ENCODE data around the gene DDC.
"Not testable (repeated sequence)": the region's sequence is repeated elsewhere in the genome, so short reads cannot be mapped to it uniquely, and the experiment has no call there.

The DDC gene

DNA sequence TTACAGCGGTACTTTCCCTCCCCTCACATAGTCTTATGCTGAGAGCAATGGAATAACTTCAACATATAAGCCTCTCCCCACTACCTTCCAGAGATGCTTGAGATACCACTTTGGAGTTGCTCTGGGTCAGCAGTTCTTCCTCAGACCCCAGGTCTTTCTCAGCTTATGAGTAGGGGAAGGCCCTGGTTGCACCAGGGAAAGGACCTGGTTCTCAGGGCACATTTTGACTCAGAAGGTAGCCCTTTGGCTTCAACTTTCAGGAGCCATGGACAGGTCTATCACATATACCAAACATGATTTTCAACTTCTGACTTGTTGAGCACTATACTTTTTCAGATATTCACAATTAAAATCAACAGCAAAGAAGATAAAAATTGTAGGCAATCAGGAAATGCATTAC lies 103.5 kb downstream of the DDC start:
- H4K20me1 ChIP-seq (ENCODE audit: insufficient read depth, low read length) = no peaks in the 10 kb centered on the region
- no peak overlapping the region for H3K4me2 ChIP-seq (ENCODE audit: low read length)
- no peaks in the 10 kb centered on the region for H3K27me3 ChIP-seq (ENCODE audit: low read depth, low read length)
- H3K4me1 ChIP-seq (ENCODE audit: low read length) = 0 out of 2 replicates have a peak, but pooled peaks cover 2% of the 10 kb centered on the region
- H3K9ac ChIP-seq (ENCODE audit: low read length) = no peak overlapping the region
- H3K4me3 ChIP-seq (ENCODE audit: low read length) = no peak overlapping the region
- TF ChIP-seq EZH2phosphoT487 (IDR thresholded peaks at IDR 0.05; ENCODE audit: low read depth) = no peak
- TF ChIP-seq, protein P1, sequence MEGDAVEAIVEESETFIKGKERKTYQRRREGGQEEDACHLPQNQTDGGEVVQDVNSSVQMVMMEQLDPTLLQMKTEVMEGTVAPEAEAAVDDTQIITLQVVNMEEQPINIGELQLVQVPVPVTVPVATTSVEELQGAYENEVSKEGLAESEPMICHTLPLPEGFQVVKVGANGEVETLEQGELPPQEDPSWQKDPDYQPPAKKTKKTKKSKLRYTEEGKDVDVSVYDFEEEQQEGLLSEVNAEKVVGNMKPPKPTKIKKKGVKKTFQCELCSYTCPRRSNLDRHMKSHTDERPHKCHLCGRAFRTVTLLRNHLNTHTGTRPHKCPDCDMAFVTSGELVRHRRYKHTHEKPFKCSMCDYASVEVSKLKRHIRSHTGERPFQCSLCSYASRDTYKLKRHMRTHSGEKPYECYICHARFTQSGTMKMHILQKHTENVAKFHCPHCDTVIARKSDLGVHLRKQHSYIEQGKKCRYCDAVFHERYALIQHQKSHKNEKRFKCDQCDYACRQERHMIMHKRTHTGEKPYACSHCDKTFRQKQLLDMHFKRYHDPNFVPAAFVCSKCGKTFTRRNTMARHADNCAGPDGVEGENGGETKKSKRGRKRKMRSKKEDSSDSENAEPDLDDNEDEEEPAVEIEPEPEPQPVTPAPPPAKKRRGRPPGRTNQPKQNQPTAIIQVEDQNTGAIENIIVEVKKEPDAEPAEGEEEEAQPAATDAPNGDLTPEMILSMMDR (IDR thresholded peaks at IDR 0.05; ENCODE audit: low read depth, low read length) = no peak
- H2AFZ ChIP-seq (ENCODE audit: low read depth, low read length) = no peak overlapping the region
- H3K9me3 ChIP-seq (ENCODE audit: insufficient read depth, low read length) = no peaks in the 10 kb centered on the region
- no peaks in the 10 kb centered on the region for H3K79me2 ChIP-seq (ENCODE audit: low read length)
- no peak overlapping the region for H3K27ac ChIP-seq (ENCODE audit: low read length)
- H3K36me3 ChIP-seq (replicated peaks; ENCODE audit: low read depth, low read length) = no peaks in the 10 kb centered on the region

DNA sequence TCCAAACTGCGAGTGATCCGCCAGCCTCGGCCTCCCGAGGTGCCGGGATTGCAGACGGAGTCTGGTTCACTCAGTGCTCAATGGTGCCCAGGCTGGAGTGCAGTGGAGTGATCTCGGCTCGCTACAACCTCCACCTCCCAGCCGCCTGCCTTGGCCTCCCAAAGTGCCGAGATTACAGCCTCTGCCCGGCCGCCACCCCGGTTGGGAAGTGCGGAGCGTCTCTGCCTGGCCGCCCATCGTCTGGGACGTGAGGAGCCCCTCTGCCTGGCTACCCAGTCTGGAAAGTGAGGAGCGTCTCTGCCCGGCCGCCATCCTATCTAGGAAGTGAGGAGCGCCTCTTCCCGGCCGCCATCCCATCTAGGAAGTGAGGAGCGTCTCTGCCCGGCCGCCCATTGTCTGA lies 106.0 kb downstream of the DDC start:
- H3K4me2 ChIP-seq (ENCODE audit: low read length); H4K20me1 ChIP-seq (ENCODE audit: insufficient read depth, low read length); H3K27ac ChIP-seq (ENCODE audit: low read length); H3K9me3 ChIP-seq (ENCODE audit: insufficient read depth, low read length); H3K4me1 ChIP-seq (ENCODE audit: low read length); H3K79me2 ChIP-seq (ENCODE audit: low read length); H3K27me3 ChIP-seq (ENCODE audit: low read depth, low read length); H3K9ac ChIP-seq (ENCODE audit: low read length); H2AFZ ChIP-seq (ENCODE audit: low read depth, low read length); H3K36me3 ChIP-seq (replicated peaks; ENCODE audit: low read depth, low read length); H3K4me3 ChIP-seq (ENCODE audit: low read length): not testable (repeated sequence)

DNA sequence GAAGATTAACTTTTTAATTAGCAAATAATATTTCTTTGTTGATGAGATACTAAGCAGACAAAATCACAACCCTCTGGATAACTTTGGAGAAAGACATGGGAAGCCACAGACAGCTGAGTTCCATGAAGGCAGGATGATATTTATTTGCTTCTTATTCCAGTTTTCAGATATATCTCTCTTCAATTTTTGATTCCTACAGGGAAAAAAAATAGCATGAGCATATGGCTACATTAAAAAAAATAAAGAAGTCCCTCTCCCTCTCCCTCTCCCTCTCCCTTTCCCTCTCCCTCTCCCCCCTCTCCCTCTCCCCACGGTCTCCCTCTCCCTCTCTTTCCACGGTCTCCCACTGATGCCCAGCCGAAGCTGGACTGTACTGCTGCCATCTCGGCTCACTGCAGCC lies 106.6 kb downstream of the DDC start:
- H3K4me3 ChIP-seq (ENCODE audit: low read length); H3K79me2 ChIP-seq (ENCODE audit: low read length); H3K9me3 ChIP-seq (ENCODE audit: insufficient read depth, low read length); H2AFZ ChIP-seq (ENCODE audit: low read depth, low read length); H3K27ac ChIP-seq (ENCODE audit: low read length); H3K36me3 ChIP-seq (replicated peaks; ENCODE audit: low read depth, low read length); H4K20me1 ChIP-seq (ENCODE audit: insufficient read depth, low read length); H3K27me3 ChIP-seq (ENCODE audit: low read depth, low read length); H3K4me2 ChIP-seq (ENCODE audit: low read length); H3K9ac ChIP-seq (ENCODE audit: low read length); H3K4me1 ChIP-seq (ENCODE audit: low read length): not testable (repeated sequence)

DNA sequence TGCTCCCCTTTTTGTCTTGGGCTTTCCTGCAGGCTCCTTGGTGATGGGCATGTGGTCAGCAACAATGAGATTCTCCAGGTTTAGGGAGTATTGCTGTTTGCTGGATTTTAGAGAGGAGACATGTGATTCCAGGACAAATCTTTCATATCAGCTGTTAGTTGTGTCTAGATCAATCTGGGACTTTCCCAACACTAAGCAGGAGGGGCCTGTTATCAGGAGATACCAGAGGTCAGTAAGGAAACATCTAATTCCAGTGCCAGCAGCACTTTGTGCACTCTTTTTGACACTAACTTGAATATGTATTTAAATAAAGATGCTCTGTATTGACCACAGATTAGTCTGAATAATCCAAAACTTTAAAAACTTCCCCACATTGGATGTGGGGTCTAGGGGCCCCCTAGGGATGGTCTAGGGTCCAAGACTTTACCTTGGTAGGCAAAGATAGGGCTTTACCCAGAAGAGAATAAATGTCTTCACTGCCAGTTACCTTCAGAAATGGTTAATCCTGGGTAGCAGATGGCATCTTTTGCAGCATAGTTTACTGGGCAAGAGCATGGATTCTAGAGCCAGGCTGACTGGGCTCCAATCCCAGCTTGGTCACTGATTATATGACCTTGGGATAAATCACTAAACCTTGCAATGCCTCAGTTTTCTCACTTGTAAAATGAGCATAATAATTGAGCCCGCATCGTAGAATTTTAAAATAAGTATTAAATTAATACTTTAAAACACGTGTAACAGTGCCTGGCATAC lies 108.7 kb downstream of the DDC start:
- H3K79me2 ChIP-seq (ENCODE audit: low read length) = no peaks in the 10 kb centered on the region

DNA sequence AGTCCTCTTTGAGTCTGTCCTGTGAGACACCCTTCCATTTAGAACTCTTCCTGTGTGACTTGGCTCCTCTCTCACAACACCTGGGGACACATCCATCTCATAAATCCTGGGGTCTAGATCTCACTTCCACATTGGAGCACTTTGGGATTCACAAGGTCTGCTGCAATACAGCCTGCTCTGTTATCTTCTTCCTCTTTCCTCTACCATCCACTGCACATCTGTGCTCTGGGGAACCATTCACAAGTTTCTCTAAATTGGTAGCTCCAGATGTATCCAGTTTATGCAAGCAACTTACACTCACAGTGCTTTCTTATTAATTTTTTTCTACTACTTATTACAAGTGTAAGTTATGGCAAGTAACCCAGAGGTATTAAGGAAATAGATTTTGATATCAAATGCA lies 109.5 kb downstream of the DDC start:
- no peak overlapping the region for H3K9ac ChIP-seq (ENCODE audit: low read length)
- peaks cover 6% of the 10 kb centered on the region for H3K4me1 ChIP-seq (ENCODE audit: low read length)
- no peak for TF ChIP-seq EZH2phosphoT487 (IDR thresholded peaks at IDR 0.05; ENCODE audit: low read depth)
- TF ChIP-seq, protein P1 (IDR thresholded peaks at IDR 0.05; ENCODE audit: low read depth, low read length) = no peak
- no peak overlapping the region for H2AFZ ChIP-seq (ENCODE audit: low read depth, low read length)
- no peaks in the 10 kb centered on the region for H3K27me3 ChIP-seq (ENCODE audit: low read depth, low read length)
- H3K4me2 ChIP-seq (ENCODE audit: low read length) = no peak overlapping the region
- no peaks in the 10 kb centered on the region for H4K20me1 ChIP-seq (ENCODE audit: insufficient read depth, low read length)
- no peak overlapping the region for H3K4me3 ChIP-seq (ENCODE audit: low read length)
- H3K9me3 ChIP-seq (ENCODE audit: insufficient read depth, low read length) = no peaks in the 10 kb centered on the region
- no peaks in the 10 kb centered on the region for H3K36me3 ChIP-seq (replicated peaks; ENCODE audit: low read depth, low read length)
- peaks cover under 1% of the 10 kb centered on the region; the same call in 1 of the 2 replicates for H3K79me2 ChIP-seq (ENCODE audit: low read length)
- no peak overlapping the region for H3K27ac ChIP-seq (ENCODE audit: low read length)

More for the DNA sequence above, 108.7 kb downstream of the DDC start:
- no peaks in the 10 kb centered on the region for H3K27me3 ChIP-seq (ENCODE audit: low read depth, low read length)
- no peak for TF ChIP-seq EZH2phosphoT487 (IDR thresholded peaks at IDR 0.05; ENCODE audit: low read depth)
- TF ChIP-seq, protein P1 (IDR thresholded peaks at IDR 0.05; ENCODE audit: low read depth, low read length) = no peak
- no peak overlapping the region for H3K4me3 ChIP-seq (ENCODE audit: low read length)
- H3K9me3 ChIP-seq (ENCODE audit: insufficient read depth, low read length) = no peaks in the 10 kb centered on the region
- no peaks in the 10 kb centered on the region for H4K20me1 ChIP-seq (ENCODE audit: insufficient read depth, low read length)
- H3K27ac ChIP-seq (ENCODE audit: low read length) = no peak overlapping the region
- no peaks in the 10 kb centered on the region for H3K36me3 ChIP-seq (replicated peaks; ENCODE audit: low read depth, low read length)
- H3K9ac ChIP-seq (ENCODE audit: low read length) = no peak overlapping the region
- no peaks in the 10 kb centered on the region for H3K4me1 ChIP-seq (ENCODE audit: low read length)
- H2AFZ ChIP-seq (ENCODE audit: low read depth, low read length) = no peak overlapping the region
- no peak overlapping the region for H3K4me2 ChIP-seq (ENCODE audit: low read length)
